Suppressor macrophage treated with lipopolysaccharide for 1 hour (primary cell): ENCODE results near the gene LRRC75A.
"Not testable (repeated sequence)": the region's sequence is repeated elsewhere in the genome, so short reads cannot be mapped to it uniquely, and the experiment has no call there.

ENCODE experiments used
- DNase-seq, 3 donors: peaks; one replicate each; pipeline ENCODE4 v3.0.0-alpha.2; 2020 to 2022

LRRC75A gene

GRCh38 chr17:16448490-16448889 is 43.5 kb downstream of the LRRC75A start:
- DNase-seq: no peak

GRCh38 chr17:16447676-16448075 is 44.3 kb downstream of the LRRC75A start:
- no peak for DNase-seq

GRCh38 chr17:16446338-16446983 is 45.5 kb downstream of the LRRC75A start:
- DNase-seq: no peak

- DNase-seq: no peak
Observed at GRCh38 chr17:16444258-16444886, 47.6 kb downstream of the LRRC75A start.

- DNase-seq: no peak
Observed at GRCh38 chr17:16443511-16444257, 48.3 kb downstream of the LRRC75A start.

GRCh38 chr17:16442594-16443510 is 49.1 kb downstream of the LRRC75A start:
- no peak for DNase-seq

- DNase-seq: no peak
Observed at GRCh38 chr17:16442141-16442540, 49.9 kb downstream of the LRRC75A start.

GRCh38 chr17:16440901-16441629 is 50.9 kb downstream of the LRRC75A start:
- no peak for DNase-seq

GRCh38 chr17:16440354-16440753 is 51.6 kb downstream of the LRRC75A start:
- not testable (repeated sequence) for DNase-seq

- DNase-seq: peak in 2 of 3 donors; percentile 26 to 41
Observed at GRCh38 chr17:16439811-16440351, 52.1 kb downstream of the LRRC75A start.

- DNase-seq: peak; percentile 32 to 37 (median 33)
Observed at GRCh38 chr17:16439303-16439791, 52.6 kb downstream of the LRRC75A start.

- peak; percentile 97 to 98 (median 98) for DNase-seq
Observed at GRCh38 chr17:16438557-16439302, 53.3 kb downstream of the LRRC75A start.

GRCh38 chr17:16438173-16438556 is 53.8 kb downstream of the LRRC75A start:
- DNase-seq: no peak

- no peak for DNase-seq
Observed at GRCh38 chr17:16437083-16437482, 54.9 kb downstream of the LRRC75A start.

GRCh38 chr17:16435925-16436886 is 55.8 kb downstream of the LRRC75A start:
- DNase-seq: no peak

- DNase-seq: no peak
Observed at GRCh38 chr17:16434662-16435061, 57.3 kb downstream of the LRRC75A start.

- no peak for DNase-seq
Observed at GRCh38 chr17:16433514-16433913, 58.5 kb downstream of the LRRC75A start.

GRCh38 chr17:16432017-16432416 is 60.0 kb downstream of the LRRC75A start:
- DNase-seq: no peak

- no peak for DNase-seq
Observed at GRCh38 chr17:16430650-16431049, 61.3 kb downstream of the LRRC75A start.

- no peak for DNase-seq
Observed at GRCh38 chr17:16429083-16429482, 62.9 kb downstream of the LRRC75A start.
